KOPT-K1 (cell line): ENCODE data around the gene ZFYVE28.

Experiments
- H3K27ac ChIP-seq: fragments of 200-600 bp; sonication (generic); 2 replicates; pipeline ENCODE4 v1.5.1; 2016; ENCODE audit warnings: antibody characterized with exemption, mild to moderate bottlenecking, low read depth, low read length; ENCODE audit not compliant: poor library complexity, severe bottlenecking
- H3K36me3 ChIP-seq: fragments of 200-600 bp; sonication (generic); 2 replicates; pipeline ENCODE4 v1.5.1; 2017; ENCODE audit warnings: antibody characterized with exemption, mild to moderate bottlenecking, low read length, moderate library complexity; ENCODE audit not compliant: insufficient read depth
- H3K9me3 ChIP-seq: fragments of 200-600 bp; sonication (generic); 2 replicates; pipeline ENCODE4 v1.5.1; 2017; ENCODE audit warnings: antibody characterized with exemption, low read length, mild to moderate bottlenecking; ENCODE audit not compliant: insufficient read depth, poor library complexity, severe bottlenecking

The ZFYVE28 gene

GRCh38 chr4:2251795-2252529, 166.5 kb downstream of the ZFYVE28 start:
- no peak overlapping the region for H3K27ac ChIP-seq
- no peaks in the 10 kb centered on the region; the same call in 1 of the 2 replicates for H3K36me3 ChIP-seq
- no peaks in the 10 kb centered on the region for H3K9me3 ChIP-seq

DNA sequence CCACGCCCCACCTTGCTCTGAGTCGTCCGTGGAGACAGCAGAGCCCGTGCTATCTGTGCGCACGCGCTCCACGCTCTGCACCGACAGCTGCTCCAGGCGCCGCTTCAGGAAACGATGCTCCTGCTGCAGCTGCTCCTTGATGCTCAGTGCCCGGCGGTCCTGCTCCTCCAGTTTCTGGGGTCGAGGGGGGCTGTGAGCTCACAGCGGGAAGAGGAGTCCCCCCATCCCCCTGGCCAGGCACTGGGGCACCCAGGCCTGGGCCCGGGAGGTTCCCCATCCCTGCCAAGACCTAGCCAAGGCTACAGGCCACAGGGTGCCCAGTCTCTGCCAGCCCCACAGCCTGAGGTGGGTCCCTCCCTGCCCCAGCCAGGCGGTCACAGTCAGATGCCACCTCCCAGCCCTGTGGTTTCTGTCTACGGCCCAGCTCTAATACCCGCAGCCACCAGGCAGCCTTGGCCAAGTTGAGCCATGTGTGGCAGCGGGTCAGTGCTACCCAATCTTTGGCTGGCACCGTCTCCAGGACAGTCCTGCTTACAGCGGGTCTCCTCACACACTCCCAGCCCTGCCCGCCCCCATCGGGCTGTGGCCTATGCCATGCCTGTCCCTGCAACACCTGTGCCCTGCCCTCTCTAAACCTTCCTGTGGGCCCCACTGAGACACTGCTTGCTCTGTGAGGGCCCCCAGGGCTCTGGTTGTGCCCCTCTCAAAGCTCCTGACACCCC, 167.2 kb downstream of the ZFYVE28 start:
- H3K9me3 ChIP-seq = no peaks in the 10 kb centered on the region
- no peak overlapping the region for H3K27ac ChIP-seq
- no peaks in the 10 kb centered on the region; the same call in 1 of the 2 replicates for H3K36me3 ChIP-seq

GRCh38 chr4:2250357-2251072, 167.9 kb downstream of the ZFYVE28 start:
- Histone ChIP-seq H3K9me3 (no peaks in the 10 kb centered on the region), H3K27ac (no peak overlapping the region), H3K36me3 (no peaks in the 10 kb centered on the region; the same call in 1 of the 2 replicates)

DNA sequence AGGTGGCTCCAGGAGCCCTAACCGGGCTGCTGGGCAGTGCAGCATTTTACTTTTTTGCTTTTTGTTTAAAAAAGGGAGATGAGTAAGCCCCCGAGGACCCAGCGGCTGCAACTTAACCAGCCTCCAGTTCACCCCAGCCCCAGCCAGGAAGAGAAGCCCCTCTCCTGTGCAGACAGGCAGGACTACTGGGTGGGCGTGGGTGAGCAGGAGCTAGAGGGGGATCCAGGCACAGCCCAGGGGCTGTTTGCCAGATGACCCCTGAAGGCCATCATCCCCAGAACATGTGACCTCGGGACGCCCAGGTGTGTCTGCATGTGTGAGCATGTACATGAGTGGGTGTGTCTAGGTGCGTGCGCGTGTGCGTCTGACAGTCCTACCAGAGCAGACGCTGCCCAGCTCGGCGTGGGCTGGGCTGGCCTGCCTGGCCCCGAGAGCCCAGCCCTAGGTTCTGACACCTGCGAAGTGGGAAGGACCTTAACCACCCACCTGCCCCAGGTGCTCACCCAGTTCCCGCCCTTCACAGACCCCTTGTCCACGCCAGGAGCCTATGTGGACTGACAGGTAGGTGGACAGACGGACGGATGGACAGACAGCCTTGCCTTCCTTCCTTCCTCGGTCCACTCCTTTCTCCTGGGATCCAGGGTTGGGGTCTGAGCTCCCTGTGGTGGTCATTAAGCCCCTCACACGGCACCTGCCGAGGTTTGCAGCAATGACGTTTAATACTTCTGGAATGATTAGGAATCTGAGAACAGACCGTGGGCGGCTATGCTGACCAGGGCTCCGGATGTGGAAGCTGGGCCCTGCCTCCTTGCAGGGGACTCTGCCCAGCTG, 168.7 kb downstream of the ZFYVE28 start:
- Histone ChIP-seq H3K27ac (no peak overlapping the region), H3K36me3 (no peaks in the 10 kb centered on the region; the same call in 1 of the 2 replicates), H3K9me3 (no peaks in the 10 kb centered on the region)

- Histone ChIP-seq H3K27ac (no peak overlapping the region), H3K36me3 (no peaks in the 10 kb centered on the region; the same call in 1 of the 2 replicates)
Measured at GRCh38 chr4:2248821-2249261, 169.6 kb downstream of the ZFYVE28 start.

DNA sequence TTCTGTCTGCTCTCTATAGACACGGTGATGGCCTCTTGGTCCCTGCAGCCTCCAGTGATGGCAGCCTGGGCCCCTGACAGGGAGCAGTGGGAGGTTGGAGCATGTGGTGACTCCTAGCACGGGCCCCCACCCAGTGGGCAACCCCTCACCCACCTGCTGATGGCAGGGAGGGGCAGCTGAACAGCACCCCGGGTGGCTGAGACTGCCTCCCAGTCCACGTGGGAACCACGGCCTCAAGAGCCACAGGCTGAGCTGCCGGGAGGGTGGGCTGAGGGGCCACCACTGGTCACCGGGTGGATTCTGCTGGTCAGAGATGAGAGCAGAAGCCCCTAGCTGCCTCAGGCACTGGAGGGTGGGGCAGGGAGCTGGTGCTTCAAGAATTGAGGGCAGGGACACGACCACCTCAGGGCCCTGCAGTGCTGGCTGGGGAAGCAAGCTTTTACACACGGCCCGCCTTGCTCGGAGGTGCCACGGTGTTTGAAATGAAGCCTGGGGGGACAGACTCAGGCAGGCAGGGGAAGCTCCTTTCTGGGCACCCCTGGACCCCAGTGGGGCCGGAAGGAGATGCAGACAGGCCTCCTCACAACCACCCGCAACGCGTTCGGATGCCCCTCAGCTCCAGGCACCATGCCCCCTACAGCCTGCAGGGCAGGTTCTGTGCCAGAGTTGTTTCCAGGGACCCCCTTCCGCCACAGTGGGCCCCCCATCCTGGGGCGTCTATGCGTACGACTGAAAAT, 170.2 kb downstream of the ZFYVE28 start:
- Histone ChIP-seq H3K27ac (no peak overlapping the region), H3K36me3 (no peaks in the 10 kb centered on the region; the same call in 1 of the 2 replicates), H3K9me3 (no peaks in the 10 kb centered on the region)

More at GRCh38 chr4:2248821-2249261, 169.6 kb downstream of the ZFYVE28 start:
- H3K9me3 ChIP-seq = no peaks in the 10 kb centered on the region

GRCh38 chr4:2247128-2248043, 171.1 kb downstream of the ZFYVE28 start:
- Histone ChIP-seq H3K27ac (no peak overlapping the region), H3K9me3 (no peaks in the 10 kb centered on the region), H3K36me3 (no peaks in the 10 kb centered on the region; the same call in 1 of the 2 replicates)

- H3K9me3 ChIP-seq = no peaks in the 10 kb centered on the region
- H3K36me3 ChIP-seq = no peaks in the 10 kb centered on the region; the same call in 1 of the 2 replicates
- no peak overlapping the region for H3K27ac ChIP-seq
Measured at GRCh38 chr4:2246384-2247127, 171.9 kb downstream of the ZFYVE28 start.

DNA sequence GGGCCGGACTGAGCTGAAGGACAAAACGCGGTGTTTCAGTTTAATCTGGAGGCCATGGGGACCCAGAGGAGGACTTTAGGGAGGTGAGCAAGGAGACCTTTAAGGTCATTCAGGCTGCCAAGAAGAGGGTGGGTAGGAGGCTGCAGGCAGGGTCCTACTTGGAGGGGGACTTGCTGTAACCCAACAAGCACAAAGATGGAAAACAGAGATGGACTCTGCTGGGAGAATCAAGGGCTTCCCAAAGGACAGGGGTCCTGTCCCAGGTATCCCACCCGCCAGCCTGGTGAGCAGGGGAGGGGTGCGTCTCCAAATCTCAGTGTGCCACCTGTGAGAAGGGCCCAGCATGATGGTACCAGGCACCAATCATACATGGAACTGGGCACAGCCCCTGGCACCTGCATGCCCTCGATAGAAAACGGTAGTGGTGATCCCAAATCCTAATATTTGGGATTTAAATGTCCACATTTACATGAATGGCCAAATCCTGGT, 172.6 kb downstream of the ZFYVE28 start:
- no peaks in the 10 kb centered on the region; the same call in 1 of the 2 replicates for H3K36me3 ChIP-seq
- H3K27ac ChIP-seq = no peak overlapping the region
- no peaks in the 10 kb centered on the region for H3K9me3 ChIP-seq

GRCh38 chr4:2245057-2245786, 173.2 kb downstream of the ZFYVE28 start:
- H3K27ac ChIP-seq = no peak overlapping the region
- no peaks in the 10 kb centered on the region for H3K9me3 ChIP-seq
- peaks cover 3% of the 10 kb centered on the region for H3K36me3 ChIP-seq

- Histone ChIP-seq H3K9me3 (no peaks in the 10 kb centered on the region), H3K36me3 (peaks cover 17% of the 10 kb centered on the region), H3K27ac (no peak overlapping the region)
Measured at GRCh38 chr4:2243681-2244380, 174.6 kb downstream of the ZFYVE28 start.
